Glutamatergic neuron (in vitro differentiated cells): ENCODE data around the gene NOSTRIN. TPM values are rescaled to one million over a fixed set of nuclear protein-coding genes. Genes with fewer than 3 reads are reported as not detected.

Experiments
- DNase-seq: peaks from one replicate; pipeline ENCODE4 v3.0.0; 2022
- H3K27ac Mint-ChIP-seq: one replicate; pipeline ENCODE4 v1.8.0; 2020; ENCODE audit warnings: mild to moderate bottlenecking, mixed read lengths, inconsistent platforms; ENCODE audit not compliant: unreplicated experiment
- H3K27me3 Mint-ChIP-seq: one replicate; pipeline ENCODE4 v1.8.0; 2020; ENCODE audit warnings: mild to moderate bottlenecking, moderate library complexity, mixed read lengths, inconsistent platforms; ENCODE audit not compliant: unreplicated experiment
- H3K36me3 Mint-ChIP-seq: one replicate; pipeline ENCODE4 v1.8.0; 2020; ENCODE audit warnings: mild to moderate bottlenecking, mixed read lengths, inconsistent platforms; ENCODE audit not compliant: unreplicated experiment
- H3K4me1 Mint-ChIP-seq: one replicate; pipeline ENCODE4 v1.8.0; 2020; ENCODE audit warnings: mild to moderate bottlenecking, low read depth, mixed read lengths, inconsistent platforms; ENCODE audit not compliant: unreplicated experiment
- H3K4me3 Mint-ChIP-seq: one replicate; pipeline ENCODE4 v1.8.0; 2020; ENCODE audit warnings: mild to moderate bottlenecking, mixed read lengths, inconsistent platforms; ENCODE audit not compliant: unreplicated experiment
- H3K9me3 Mint-ChIP-seq: one replicate; pipeline ENCODE4 v1.8.0; 2020; ENCODE audit warnings: mild to moderate bottlenecking, moderate library complexity, mixed read lengths, inconsistent platforms; ENCODE audit not compliant: unreplicated experiment
- CTCF ChIP-seq: fragments of 200-600 bp; sonication (generic); IDR thresholded peaks from one replicate; pipeline ENCODE4 v1.5.0; 2021; ENCODE audit not compliant: partially characterized antibody, unreplicated experiment
- total RNA-seq: library from RNA; stranded (reverse); fragmentation: NEBNext Ultra II Directional; extraction: Animal tissue kit (Norgen Biotek cat#: 25700); gene quantifications from one replicate; pipeline ENCODE4 v1.2.1, GENCODE V29; 2021; ENCODE audit not compliant: unreplicated experiment

NOSTRIN gene
- total RNA-seq, 1 donor from 2014 or later, result not detected

DNA sequence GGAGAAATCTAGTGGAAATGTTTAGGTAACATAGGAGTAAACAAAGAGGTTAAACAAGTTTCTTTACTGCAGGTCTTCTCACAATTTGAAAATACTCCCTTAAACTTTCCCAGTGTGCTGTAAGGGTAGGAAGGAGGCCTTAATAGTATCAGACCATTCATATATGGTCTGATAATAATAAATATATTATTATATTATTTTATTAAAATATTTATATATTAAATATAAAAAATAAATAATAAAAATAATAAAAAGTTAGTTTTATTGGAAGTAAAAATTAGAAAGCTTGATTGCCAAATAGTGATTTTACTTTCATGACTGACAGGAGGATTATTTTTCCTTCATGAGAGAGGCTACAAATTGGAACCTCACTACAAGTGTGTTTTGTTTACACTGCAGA is 7.1 kb downstream of the NOSTRIN start:
- DNase-seq, result no peak
- Mint-ChIP-seq H3K4me3 (no peak overlapping the region), H3K27ac (no peak overlapping the region), H3K4me1 (no peaks in the 10 kb centered on the region), H3K9me3 (peaks cover 2% of the 10 kb centered on the region), H3K27me3 (no peaks in the 10 kb centered on the region), H3K36me3 (no peaks in the 10 kb centered on the region)
- TF ChIP-seq CTCF, result no peak

- Mint-ChIP-seq H3K27ac (no peak overlapping the region), H3K4me3 (no peak overlapping the region), H3K27me3 (no peaks in the 10 kb centered on the region), H3K4me1 (no peaks in the 10 kb centered on the region), H3K9me3 (peaks cover 1% of the 10 kb centered on the region), H3K36me3 (no peaks in the 10 kb centered on the region)
- no peak for TF ChIP-seq CTCF
- DNase-seq, result no peak
Observed at GRCh38 chr2:168810235-168810634, 7.8 kb downstream of the NOSTRIN start.

- TF ChIP-seq CTCF, result no peak
- no peak for DNase-seq
- H3K36me3 Mint-ChIP-seq, result no peaks in the 10 kb centered on the region
- no peaks in the 10 kb centered on the region for H3K4me1 Mint-ChIP-seq
- no peaks in the 10 kb centered on the region for H3K9me3 Mint-ChIP-seq
- H3K27ac Mint-ChIP-seq, result no peak overlapping the region
- H3K4me3 Mint-ChIP-seq, result no peak overlapping the region
- H3K27me3 Mint-ChIP-seq, result no peaks in the 10 kb centered on the region
Observed at GRCh38 chr2:168811696-168812095, 9.3 kb downstream of the NOSTRIN start.

DNA sequence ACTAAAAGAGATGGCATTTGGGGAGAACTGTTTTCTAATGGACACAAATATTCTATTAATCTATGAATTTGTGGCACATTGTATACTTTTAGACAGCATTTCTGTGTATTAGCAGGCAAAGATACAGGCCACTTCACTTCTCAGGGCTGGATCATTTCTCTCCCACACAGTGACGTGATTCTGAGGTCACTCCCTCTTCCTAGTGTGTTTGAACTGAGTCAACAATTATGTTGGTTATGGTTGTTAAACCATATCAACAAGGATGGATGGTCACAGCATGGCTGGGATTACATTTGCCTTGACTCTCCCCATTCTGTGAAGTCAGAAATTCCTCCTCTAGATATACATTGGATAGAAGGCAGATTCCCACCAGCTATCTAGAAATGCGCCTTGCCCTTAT is 11.6 kb downstream of the NOSTRIN start:
- H3K4me3 Mint-ChIP-seq, result no peak overlapping the region
- peaks cover 3% of the 10 kb centered on the region for H3K4me1 Mint-ChIP-seq

More for the DNA sequence above, 11.6 kb downstream of the NOSTRIN start:
- Mint-ChIP-seq H3K36me3 (no peaks in the 10 kb centered on the region), H3K27ac (no peak overlapping the region), H3K27me3 (no peaks in the 10 kb centered on the region), H3K9me3 (no peaks in the 10 kb centered on the region)
- TF ChIP-seq CTCF, result no peak
- DNase-seq, result no peak
